Putamen (tissue), 1 donor: ENCODE data around the gene NSD1.

Experiments
- DNase-seq: peaks from one replicate; pipeline ENCODE4 v3.0.0-alpha.2; 2016; ENCODE audit warnings: low spot score

Gene NSD1

GRCh38 chr5:177098120-177098469, 35.5 kb upstream of the NSD1 start:
- no peak for DNase-seq

- DNase-seq, result no peak
Measured at GRCh38 chr5:177098470-177099141, 35.0 kb upstream of the NSD1 start.

- no peak for DNase-seq
Measured at GRCh38 chr5:177099422-177100093, 34.0 kb upstream of the NSD1 start.

GRCh38 chr5:177100714-177101121, 32.9 kb upstream of the NSD1 start:
- no peak for DNase-seq

GRCh38 chr5:177103523-177104253, 29.9 kb upstream of the NSD1 start:
- no peak for DNase-seq

GRCh38 chr5:177105691-177106476, 27.7 kb upstream of the NSD1 start:
- DNase-seq, result no peak

- no peak for DNase-seq
Measured at GRCh38 chr5:177107159-177107558, 26.4 kb upstream of the NSD1 start.

- no peak for DNase-seq
Measured at GRCh38 chr5:177109810-177110209, 23.8 kb upstream of the NSD1 start.

- no peak for DNase-seq
Measured at GRCh38 chr5:177111720-177112394, 21.7 kb upstream of the NSD1 start.

GRCh38 chr5:177112589-177113220, 20.9 kb upstream of the NSD1 start:
- DNase-seq, result no peak

GRCh38 chr5:177113566-177114424, 19.8 kb upstream of the NSD1 start:
- DNase-seq, result peak; percentile 65

- peak; percentile 87 for DNase-seq
Measured at GRCh38 chr5:177116631-177117373, 16.8 kb upstream of the NSD1 start.

GRCh38 chr5:177117441-177118045, 16.0 kb upstream of the NSD1 start:
- DNase-seq, result no peak

- DNase-seq, result no peak
Measured at GRCh38 chr5:177122566-177122965, 11.0 kb upstream of the NSD1 start.

- DNase-seq, result no peak
Measured at GRCh38 chr5:177123789-177124485, 9.6 kb upstream of the NSD1 start.

- DNase-seq, result no peak
Measured at GRCh38 chr5:177124486-177124991, 9.0 kb upstream of the NSD1 start.

GRCh38 chr5:177126771-177127170, 6.8 kb upstream of the NSD1 start:
- DNase-seq, result no peak

- no peak for DNase-seq
Measured at GRCh38 chr5:177128551-177128981, 5.0 kb upstream of the NSD1 start.
